Activated CD8-positive, alpha-beta T cell treated with anti-CD3 and anti-CD28 coated beads for 36 hours (primary cell): ENCODE measurements around the gene ACTL7B. TPM values are rescaled to one million over a fixed set of nuclear protein-coding genes. Genes with fewer than 3 reads are reported as not detected.

Source experiments
- ATAC-seq: fragments of 200-7000 bp; cut with Tn5 transposase; one replicate; pipeline ENCODE4 v1.10.0; 2021; ENCODE audit warnings: mild to moderate bottlenecking, moderate library complexity
- CTCF ChIA-PET: fragments of 350-600 bp; sonication (Branson Sonifier 250); formaldehyde crosslinking; loops from one replicate; lab custom pipeline; 2021; ENCODE audit warnings: antibody characterized with exemption; lab: Charles Lee
- POLR2A ChIA-PET: fragments of 350-600 bp; sonication (Branson Sonifier 250); formaldehyde crosslinking; loops from one replicate; lab custom pipeline; 2021; ENCODE audit warnings: antibody characterized with exemption; lab: Charles Lee
- DNase-seq: peaks from one replicate; pipeline ENCODE4 v3.0.0-alpha.2; 2020
- H3K27ac Mint-ChIP-seq: one replicate; pipeline ENCODE4 v1.8.0; 2021; ENCODE audit warnings: mild to moderate bottlenecking, mixed read lengths
- H3K27me3 Mint-ChIP-seq: one replicate; pipeline ENCODE4 v1.8.0; 2021; ENCODE audit warnings: mixed read lengths
- H3K36me3 Mint-ChIP-seq: one replicate; pipeline ENCODE4 v1.8.0; 2021; ENCODE audit warnings: low read depth, mixed read lengths
- H3K4me1 Mint-ChIP-seq: one replicate; pipeline ENCODE4 v1.8.0; 2021; ENCODE audit warnings: low read depth, mixed read lengths
- H3K4me3 Mint-ChIP-seq: one replicate; pipeline ENCODE4 v1.8.0; 2021; ENCODE audit warnings: mild to moderate bottlenecking, moderate library complexity, mixed read lengths
- H3K9me3 Mint-ChIP-seq: one replicate; pipeline ENCODE4 v1.8.0; 2021; ENCODE audit warnings: mixed read lengths
- intact Hi-C: fragments of 100-400 bp; cut with micrococcal nuclease; formaldehyde crosslinking; loops from one replicate; pipeline ENCODE4 v1.10.0; 2022
- total RNA-seq, 2 experiments: library from RNA; stranded (reverse); gene quantifications; one replicate each; pipeline ENCODE4 v1.2.3, GENCODE V29; 2021
- TF ChIP-seq, protein P1 (sequence below): fragments of 200-600 bp; IDR thresholded peaks from one replicate; pipeline ENCODE4 v1.8.0; 2022; ENCODE audit warnings: antibody characterized with exemption, mild to moderate bottlenecking

The ACTL7B gene
- total RNA-seq, 2 experiments from 2014 or later: not detected

DNA sequence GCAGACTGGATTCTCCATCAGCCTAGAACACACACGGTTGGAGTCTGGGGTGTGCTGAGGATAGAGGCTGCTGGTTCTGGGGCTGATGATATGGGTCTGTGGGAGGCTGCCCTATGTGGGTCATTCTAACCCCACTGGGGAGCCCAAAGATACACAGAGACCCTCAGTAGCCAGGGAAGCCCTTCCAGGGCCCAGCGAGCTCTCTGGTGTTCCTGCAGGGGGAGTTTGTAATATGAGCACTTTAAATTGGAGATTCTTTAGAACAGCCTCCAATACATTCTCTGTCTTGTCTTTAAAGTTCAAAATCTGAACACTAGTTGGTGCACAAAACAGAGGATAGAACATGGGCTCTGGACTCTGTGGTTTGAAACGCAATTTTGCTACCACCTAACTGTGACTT lies 8.7 kb upstream of the ACTL7B start:
- no peaks in the 10 kb centered on the region for H3K9me3 Mint-ChIP-seq
- TF ChIP-seq, protein P1, sequence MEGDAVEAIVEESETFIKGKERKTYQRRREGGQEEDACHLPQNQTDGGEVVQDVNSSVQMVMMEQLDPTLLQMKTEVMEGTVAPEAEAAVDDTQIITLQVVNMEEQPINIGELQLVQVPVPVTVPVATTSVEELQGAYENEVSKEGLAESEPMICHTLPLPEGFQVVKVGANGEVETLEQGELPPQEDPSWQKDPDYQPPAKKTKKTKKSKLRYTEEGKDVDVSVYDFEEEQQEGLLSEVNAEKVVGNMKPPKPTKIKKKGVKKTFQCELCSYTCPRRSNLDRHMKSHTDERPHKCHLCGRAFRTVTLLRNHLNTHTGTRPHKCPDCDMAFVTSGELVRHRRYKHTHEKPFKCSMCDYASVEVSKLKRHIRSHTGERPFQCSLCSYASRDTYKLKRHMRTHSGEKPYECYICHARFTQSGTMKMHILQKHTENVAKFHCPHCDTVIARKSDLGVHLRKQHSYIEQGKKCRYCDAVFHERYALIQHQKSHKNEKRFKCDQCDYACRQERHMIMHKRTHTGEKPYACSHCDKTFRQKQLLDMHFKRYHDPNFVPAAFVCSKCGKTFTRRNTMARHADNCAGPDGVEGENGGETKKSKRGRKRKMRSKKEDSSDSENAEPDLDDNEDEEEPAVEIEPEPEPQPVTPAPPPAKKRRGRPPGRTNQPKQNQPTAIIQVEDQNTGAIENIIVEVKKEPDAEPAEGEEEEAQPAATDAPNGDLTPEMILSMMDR: no peak
- no peak overlapping the region for H3K27ac Mint-ChIP-seq
- no peak for DNase-seq
- no peak for ATAC-seq
- ChIA-PET POLR2A (no interaction called here), CTCF (no interaction called here)
- peaks cover 21% of the 10 kb centered on the region for H3K36me3 Mint-ChIP-seq
- H3K4me3 Mint-ChIP-seq: no peak overlapping the region
- H3K27me3 Mint-ChIP-seq: no peaks in the 10 kb centered on the region
- no peaks in the 10 kb centered on the region for H3K4me1 Mint-ChIP-seq
- intact Hi-C loops: no loop called here

DNA sequence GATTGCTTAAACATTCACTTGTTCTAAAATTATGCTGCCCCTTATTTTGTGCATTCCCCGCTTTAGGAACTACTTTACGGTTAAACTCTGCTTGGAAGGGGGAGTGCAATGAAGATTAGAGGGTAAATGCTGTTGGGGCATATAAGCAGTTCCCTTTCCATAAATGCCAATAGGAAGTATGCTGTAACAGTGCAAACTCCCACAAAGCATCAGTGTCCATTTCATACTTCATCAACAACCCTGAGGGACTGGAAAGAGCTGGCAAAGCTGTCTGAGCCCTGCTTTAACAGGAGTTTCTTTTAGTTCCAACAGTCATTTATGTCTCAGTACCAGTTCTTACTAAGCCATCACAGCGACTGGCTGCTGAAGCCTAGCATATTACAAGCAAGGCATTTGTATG lies 8.1 kb upstream of the ACTL7B start:
- H3K4me1 Mint-ChIP-seq: no peaks in the 10 kb centered on the region
- ChIA-PET POLR2A (no interaction called here), CTCF (no interaction called here)
- ATAC-seq (no peak), DNase-seq (no peak)
- no peak overlapping the region for H3K4me3 Mint-ChIP-seq
- H3K27ac Mint-ChIP-seq: no peak overlapping the region
- intact Hi-C loops: no loop called here
- no peaks in the 10 kb centered on the region for H3K27me3 Mint-ChIP-seq
- H3K9me3 Mint-ChIP-seq: no peaks in the 10 kb centered on the region
- TF ChIP-seq, protein P1: no peak
- H3K36me3 Mint-ChIP-seq: peaks cover 16% of the 10 kb centered on the region

DNA sequence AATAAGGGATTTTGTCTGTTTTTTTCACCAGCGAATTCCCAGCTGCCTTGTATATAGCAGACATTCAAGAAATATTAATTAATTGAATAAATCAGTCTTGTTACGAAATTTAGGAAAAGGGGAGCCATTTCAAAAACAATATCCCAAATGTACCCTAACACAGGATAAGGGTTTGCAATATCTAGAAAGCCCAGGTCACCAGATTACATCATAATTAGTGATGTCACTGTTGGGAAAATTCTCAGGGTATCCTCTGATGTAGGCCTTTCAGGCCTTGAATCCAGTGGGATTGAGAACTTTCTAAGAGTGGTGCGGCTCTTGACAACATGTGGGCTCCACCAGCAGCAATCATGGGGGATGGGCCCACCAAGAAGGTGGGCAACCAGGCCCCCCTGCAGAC lies 6.2 kb upstream of the ACTL7B start, which contains the start of gene ACTL7A:
TSS of gene ACTL7A (plus strand) at position 270 of the 400 bp plus-strand sequence. CDS start at position 327, 57 bp downstream.
- CTCF ChIA-PET: no interaction called here
- ATAC-seq (no peak), DNase-seq (no peak)
- Mint-ChIP-seq H3K4me3 (no peak within 1 kb of the TSS), H3K27me3 (no peaks in the 10 kb centered on the region), H3K36me3 (no peaks in the 10 kb centered on the region), H3K9me3 (no peaks in the 10 kb centered on the region), H3K27ac (no peak within 1 kb of the TSS), H3K4me1 (no peaks in the 10 kb centered on the region)
- intact Hi-C loops: no loop called here
- POLR2A ChIA-PET: no interaction called here
- TF ChIP-seq, protein P1: no peak

DNA sequence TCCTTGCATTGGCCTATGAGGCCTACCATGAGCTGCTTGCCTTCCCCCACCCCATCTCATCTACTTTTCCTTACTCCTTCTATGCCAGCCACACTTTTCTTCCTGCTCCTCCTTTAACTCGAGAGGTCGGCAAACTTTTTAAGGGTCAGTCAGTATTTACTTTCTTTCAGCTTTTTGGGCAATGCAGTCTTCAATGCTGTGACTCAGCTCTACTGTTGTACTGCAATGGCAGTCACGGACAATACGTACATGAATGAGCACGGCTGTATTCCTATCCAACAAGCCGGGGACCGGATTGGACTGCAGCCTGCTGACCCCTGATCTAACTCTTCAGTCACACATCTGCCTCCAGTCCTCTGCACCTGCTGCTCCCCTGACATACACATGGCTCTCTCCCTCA lies 5.7 kb upstream of the ACTL7B start:
- H3K27me3 Mint-ChIP-seq: no peaks in the 10 kb centered on the region
- no peak for ATAC-seq
- TF ChIP-seq, protein P1: no peak
- H3K4me3 Mint-ChIP-seq: no peak overlapping the region
- H3K4me1 Mint-ChIP-seq: no peaks in the 10 kb centered on the region
- no peak overlapping the region for H3K27ac Mint-ChIP-seq
- H3K9me3 Mint-ChIP-seq: no peaks in the 10 kb centered on the region
- DNase-seq: no peak
- POLR2A ChIA-PET: no interaction called here
- no peaks in the 10 kb centered on the region for H3K36me3 Mint-ChIP-seq
- intact Hi-C loops: no loop called here
- CTCF ChIA-PET: no interaction called here

DNA sequence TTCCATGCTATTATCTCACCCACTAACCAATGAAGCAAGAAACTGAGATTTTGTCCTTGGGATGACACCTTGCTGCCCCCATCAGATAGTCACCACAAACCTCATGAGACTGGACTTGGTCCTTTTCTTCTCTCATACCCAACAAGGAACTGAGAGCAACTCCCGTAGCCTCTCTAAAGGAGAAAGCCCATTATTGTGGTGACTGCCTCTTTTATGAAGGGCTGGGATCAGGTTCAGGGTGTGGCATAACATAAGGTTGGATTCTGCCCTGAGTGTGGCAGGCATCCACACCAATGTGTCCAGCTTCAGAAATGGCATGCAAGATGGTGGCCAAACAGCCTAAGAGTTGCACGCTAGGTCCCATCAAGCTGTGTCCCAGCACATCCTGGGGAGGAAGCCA lies 5.0 kb upstream of the ACTL7B start:
- ATAC-seq (no peak), DNase-seq (no peak)
- no peak overlapping the region for H3K27ac Mint-ChIP-seq
- H3K4me1 Mint-ChIP-seq: no peaks in the 10 kb centered on the region
- intact Hi-C loops: no loop called here
- H3K4me3 Mint-ChIP-seq: no peak overlapping the region
- no peaks in the 10 kb centered on the region for H3K36me3 Mint-ChIP-seq
- ChIA-PET CTCF (no interaction called here), POLR2A (no interaction called here)
- TF ChIP-seq, protein P1: no peak
- H3K9me3 Mint-ChIP-seq: no peaks in the 10 kb centered on the region
- no peaks in the 10 kb centered on the region for H3K27me3 Mint-ChIP-seq
